ENCODE results near the gene RFX1.

The RFX1 gene

GRCh38 chr19:13960863-13961784 lies 45.0 kb downstream of the RFX1 start:
- DNase-seq = no peak

DNA sequence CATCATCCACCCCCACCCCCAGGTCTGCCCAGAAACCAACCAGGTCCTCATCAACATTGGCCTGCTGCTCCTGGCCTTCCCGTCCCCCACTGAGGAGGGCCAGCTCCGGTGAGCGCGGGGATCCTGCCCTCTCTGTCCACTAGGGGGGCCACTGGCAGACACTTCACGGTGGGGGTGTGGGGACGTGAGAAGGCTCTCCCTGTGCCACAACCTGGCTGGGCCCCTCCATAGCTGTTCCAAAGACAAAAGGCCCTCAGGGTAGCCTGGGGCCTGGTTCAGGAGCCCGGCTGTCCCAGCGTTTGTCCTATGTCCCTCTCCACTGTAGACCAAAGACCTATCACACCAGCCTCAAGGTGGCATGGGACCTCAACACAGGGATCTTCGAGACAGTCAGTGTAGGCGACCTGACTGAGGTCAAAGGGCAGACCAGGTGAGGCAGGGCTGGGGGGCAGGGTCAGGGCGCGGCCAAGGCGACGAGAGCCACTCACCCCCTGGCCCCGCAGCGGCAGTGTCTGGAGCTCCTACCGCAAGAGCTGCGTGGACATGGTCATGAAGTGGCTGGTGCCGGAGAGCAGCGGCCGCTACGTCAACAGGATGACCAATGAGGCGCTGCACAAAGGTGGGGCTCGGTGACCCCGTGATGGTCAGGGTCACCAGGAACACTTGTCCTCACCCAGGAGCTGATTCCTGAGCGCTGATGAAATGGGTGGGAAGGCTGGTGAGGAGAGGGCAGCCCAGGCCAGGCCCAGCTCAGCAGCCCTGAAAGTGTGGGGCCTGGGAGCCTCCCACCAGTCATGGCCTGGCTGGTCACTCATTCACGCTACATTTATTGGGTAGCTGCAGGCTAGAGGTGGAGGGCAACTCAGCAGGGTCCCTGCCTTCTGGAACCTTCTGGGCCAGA lies 45.9 kb downstream of the RFX1 start:
- peak; percentile 39 for DNase-seq

- no peak for DNase-seq
Observed at GRCh38 chr19:13959141-13959961, 46.8 kb downstream of the RFX1 start.

DNA sequence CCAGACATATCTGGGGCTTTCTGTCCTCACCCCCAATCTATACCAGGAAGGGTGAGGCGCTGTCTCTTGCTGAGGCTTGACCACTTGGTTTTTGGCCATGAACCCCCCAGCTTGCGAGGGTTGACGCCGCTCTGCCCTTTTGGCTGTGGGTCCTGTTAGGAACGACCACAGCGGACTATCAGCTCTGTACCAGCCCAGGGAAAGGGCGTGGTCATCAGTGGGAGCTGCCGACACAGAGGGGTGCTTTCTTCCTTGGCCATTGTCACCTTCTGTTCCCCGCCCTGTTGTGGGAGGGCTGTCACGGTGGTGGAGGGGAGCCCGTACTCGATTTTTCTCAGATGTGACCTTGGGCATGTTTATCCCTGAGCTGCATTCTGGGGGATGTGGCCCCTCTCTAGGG lies 48.1 kb downstream of the RFX1 start:
- no peak for DNase-seq

DNA sequence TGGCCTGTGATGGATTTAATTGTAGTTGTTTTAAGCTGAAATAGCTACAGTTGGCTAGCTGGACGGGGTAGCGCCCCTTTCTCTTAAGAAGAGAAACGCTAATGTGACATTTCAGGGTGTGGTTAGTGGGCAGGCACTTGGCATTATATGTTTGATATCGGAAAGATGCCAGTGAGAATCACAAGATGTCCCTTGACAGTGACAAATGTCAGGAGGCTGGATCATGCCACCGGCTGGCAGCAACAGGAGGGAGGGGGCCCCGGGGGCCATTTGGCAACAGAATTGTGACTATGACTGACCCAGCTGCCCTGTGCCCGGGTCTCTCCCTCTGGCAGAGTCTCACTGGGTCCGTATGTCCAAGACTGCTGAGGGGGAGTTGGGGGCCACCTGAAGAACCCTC lies 49.1 kb downstream of the RFX1 start:
- DNase-seq = no peak

GRCh38 chr19:13956365-13956744 lies 49.8 kb downstream of the RFX1 start:
- DNase-seq = no peak

DNA sequence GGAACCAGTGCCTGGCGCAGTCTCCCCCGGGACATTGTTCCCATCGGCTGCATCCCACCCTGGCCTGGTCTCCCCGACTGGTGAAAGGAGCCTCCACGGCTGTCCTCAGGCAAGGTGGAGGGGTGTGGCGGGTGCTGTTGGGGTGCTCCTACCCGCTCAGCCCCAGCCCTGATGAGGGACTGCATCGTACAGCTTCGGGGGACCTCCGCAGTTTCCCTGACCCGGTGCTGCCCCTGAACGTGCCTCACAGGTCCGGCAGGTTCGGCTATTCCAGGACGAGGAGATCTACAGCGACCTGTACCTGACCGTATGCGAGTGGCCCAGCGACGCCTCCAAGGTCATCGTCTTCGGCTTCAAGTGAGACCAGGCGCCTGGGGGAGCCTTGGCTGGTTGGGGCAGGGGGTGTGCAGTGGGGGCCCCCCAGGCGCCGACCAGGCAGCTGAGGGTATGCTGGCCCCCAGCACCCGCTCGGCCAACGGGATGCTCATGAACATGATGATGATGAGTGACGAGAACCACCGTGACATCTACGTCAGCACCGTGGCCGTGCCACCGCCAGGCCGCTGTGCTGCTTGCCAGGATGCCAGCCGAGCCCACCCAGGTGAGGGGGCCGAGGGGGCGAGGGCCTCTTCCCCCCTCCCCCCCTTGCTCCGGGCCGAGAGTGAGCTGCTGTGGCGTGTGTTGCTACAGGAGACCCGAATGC lies 50.3 kb downstream of the RFX1 start:
- DNase-seq = no peak

GRCh38 chr19:13954185-13954584 lies 51.9 kb downstream of the RFX1 start:
- DNase-seq = no peak

GRCh38 chr19:13952931-13953531 lies 53.1 kb downstream of the RFX1 start:
- no peak for DNase-seq

GRCh38 chr19:13952154-13952930 lies 53.8 kb downstream of the RFX1 start, which contains the start of gene DCAF15:
TSS of gene DCAF15 (plus strand) at chr19:13952509. CDS start at chr19:13952513, 4 bp downstream.
- peak; percentile 99 for DNase-seq

GRCh38 chr19:13951799-13952153 lies 54.3 kb downstream of the RFX1 start:
- no peak for DNase-seq

GRCh38 chr19:13951043-13951442 lies 55.1 kb downstream of the RFX1 start:
- DNase-seq = no peak

DNA sequence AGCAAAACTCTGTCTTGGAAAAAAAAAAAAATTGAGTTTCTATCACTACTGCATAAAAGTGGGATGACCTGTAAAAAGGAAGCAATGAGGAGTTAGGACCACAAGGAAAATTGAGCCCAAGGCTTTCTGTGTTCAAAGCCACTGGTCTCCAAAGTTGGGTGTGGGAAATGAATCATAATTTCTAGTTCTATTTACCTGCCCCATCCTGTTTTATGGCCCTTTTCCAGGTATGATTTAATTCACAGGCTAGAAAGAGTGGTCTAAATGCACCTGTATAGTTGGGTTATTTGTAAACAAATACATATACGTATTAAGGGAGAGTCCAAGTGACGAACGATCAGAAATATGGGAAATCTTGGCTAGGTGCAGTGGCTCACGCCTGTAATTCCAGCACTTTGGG lies 59.7 kb downstream of the RFX1 start:
- no peak for DNase-seq

GRCh38 chr19:13942023-13942684 lies 64.0 kb downstream of the RFX1 start:
- DNase-seq = no peak

GRCh38 chr19:13938301-13939064 lies 67.6 kb downstream of the RFX1 start, which contains the start of gene PODNL1:
TSS of gene PODNL1 (minus strand) at chr19:13938417. CDS start at chr19:13938181, 236 bp downstream.
- DNase-seq = no peak

DNA sequence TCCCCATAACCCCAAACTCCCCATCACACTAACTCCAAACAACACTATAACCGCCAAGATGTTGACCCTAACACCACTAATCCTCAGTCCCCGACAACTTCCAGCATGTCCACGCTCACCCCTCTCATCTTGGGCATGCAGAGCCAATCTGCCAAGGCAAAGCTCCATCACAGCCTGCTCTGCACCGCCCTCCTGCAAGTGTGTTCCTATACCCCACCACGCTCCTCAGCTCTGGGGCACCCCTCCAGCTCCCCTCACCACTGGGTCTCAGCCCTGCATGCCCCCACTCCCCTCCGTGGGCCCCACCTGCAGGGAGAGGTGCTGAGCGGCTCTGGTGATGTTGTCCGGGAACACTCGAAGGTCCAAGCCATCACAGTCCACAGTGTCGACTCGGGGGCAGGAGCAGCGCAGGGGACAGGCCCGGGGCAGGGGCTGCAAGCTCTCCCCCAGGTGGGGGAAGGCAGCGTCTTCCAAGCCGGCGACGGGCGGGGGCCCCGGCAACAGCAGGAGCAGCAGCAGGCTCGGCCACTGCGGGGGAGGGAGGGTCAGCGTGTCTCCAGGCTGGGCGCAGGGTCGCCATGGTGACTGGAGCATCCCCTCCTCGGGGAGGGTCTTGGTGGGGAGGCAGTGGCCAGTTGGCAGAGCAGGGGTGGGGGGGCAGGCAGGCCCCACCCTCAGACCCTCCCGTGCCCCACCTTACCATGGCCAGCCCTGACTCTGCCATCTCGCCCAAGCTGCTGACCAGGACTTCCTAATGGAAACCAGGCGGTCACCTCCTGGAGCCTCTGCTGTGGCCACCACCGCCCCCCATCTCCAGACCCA lies 68.4 kb downstream of the RFX1 start:
- DNase-seq = no peak

DNA sequence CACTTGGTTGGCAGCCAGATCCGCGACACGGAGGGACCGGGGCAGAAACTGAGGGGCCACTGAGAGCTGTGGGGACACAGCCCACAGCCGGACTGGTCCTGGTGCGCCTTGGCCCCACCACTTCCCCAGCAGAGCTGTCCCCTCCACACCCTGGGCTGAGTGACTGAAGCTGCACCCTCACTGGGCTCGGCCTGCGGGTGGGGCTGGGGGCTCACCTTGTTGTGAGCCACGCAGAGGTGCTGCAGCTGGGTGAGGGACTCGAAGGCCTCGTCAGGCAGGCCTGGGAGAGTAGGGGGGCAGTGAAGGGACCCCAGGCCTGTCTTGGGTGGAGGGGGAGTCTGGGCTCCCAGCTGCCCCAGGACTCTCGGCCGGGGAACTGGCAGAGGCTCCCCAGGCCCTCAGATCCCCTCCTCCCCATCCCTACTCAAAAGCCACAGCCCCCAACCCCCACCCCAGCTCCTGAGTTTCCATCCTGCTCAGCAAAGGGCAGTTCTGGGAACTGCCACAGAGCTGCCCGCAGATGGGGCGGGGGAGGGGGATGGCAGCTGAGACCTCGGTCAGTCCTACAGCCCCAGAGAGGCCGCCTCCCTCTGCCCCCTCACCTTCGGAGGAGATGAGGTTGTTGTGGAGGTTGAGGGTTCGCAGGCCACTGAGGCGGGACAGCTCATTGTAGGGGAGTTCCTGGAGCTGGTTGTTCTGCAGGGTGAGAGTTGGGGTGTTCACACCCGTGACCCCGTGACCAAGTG lies 70.2 kb downstream of the RFX1 start:
- DNase-seq = no peak

GRCh38 chr19:13934785-13935109 lies 71.4 kb downstream of the RFX1 start:
- DNase-seq = no peak

Data from activated CD4-positive, alpha-beta T cell treated with anti-CD3 and anti-CD28 coated beads for 48 hours (primary cell).